Activated CD4-positive, alpha-beta T cell treated with anti-CD3 and anti-CD28 coated beads for 36 hours (primary cell): ENCODE measurements around the gene FCHSD1. TPM values are rescaled to one million over a fixed set of nuclear protein-coding genes. Genes with fewer than 3 reads are reported as not detected.
A peak's percentile ranks its signal among the peaks of the same experiment; 100 is the strongest.

Source experiments
- ATAC-seq: fragments of 200-7000 bp; cut with Tn5 transposase; one replicate; pipeline ENCODE4 v1.10.0; 2021; ENCODE audit warnings: mild to moderate bottlenecking, moderate library complexity
- CTCF ChIA-PET: fragments of 350-600 bp; sonication (Branson Sonifier 250); formaldehyde crosslinking; loops from one replicate; lab custom pipeline; 2021; ENCODE audit warnings: antibody characterized with exemption; lab: Charles Lee
- POLR2A ChIA-PET: fragments of 350-600 bp; sonication (Branson Sonifier 250); formaldehyde crosslinking; loops from one replicate; lab custom pipeline; 2021; ENCODE audit warnings: antibody characterized with exemption, inconsistent platforms; lab: Charles Lee
- DNase-seq: peaks from one replicate; pipeline ENCODE4 v3.0.0-alpha.2; 2020
- H3K27ac Mint-ChIP-seq: one replicate; pipeline ENCODE4 v1.8.0; 2021; ENCODE audit warnings: mixed read lengths
- H3K27me3 Mint-ChIP-seq: one replicate; pipeline ENCODE4 v1.8.0; 2021; ENCODE audit warnings: mixed read lengths
- H3K36me3 Mint-ChIP-seq: one replicate; pipeline ENCODE4 v1.8.0; 2021; ENCODE audit warnings: low read depth, mixed read lengths
- H3K4me1 Mint-ChIP-seq: one replicate; pipeline ENCODE4 v1.8.0; 2021; ENCODE audit warnings: mixed read lengths
- H3K4me3 Mint-ChIP-seq: one replicate; pipeline ENCODE4 v1.8.0; 2021; ENCODE audit warnings: mild to moderate bottlenecking, moderate library complexity, mixed read lengths
- H3K9me3 Mint-ChIP-seq: one replicate; pipeline ENCODE4 v1.8.0; 2021; ENCODE audit warnings: low read depth, mixed read lengths
- intact Hi-C, 2 experiments: fragments of 100-400 bp; cut with DNase I in 1 of 2; cut with micrococcal nuclease in 1 of 2; formaldehyde crosslinking; loops; one replicate each; pipeline versions ENCODE4 v1.14.2 to v1.15.1; 2022 to 2024; cut with DNase I, micrococcal nuclease
- total RNA-seq, 2 experiments: library from RNA; stranded (reverse); gene quantifications; one replicate each; pipeline ENCODE4 v1.2.3, GENCODE V29; 2021

FCHSD1 gene
- total RNA-seq, 2 experiments from 2014 or later: 28.2 to 32.9 TPM

DNA sequence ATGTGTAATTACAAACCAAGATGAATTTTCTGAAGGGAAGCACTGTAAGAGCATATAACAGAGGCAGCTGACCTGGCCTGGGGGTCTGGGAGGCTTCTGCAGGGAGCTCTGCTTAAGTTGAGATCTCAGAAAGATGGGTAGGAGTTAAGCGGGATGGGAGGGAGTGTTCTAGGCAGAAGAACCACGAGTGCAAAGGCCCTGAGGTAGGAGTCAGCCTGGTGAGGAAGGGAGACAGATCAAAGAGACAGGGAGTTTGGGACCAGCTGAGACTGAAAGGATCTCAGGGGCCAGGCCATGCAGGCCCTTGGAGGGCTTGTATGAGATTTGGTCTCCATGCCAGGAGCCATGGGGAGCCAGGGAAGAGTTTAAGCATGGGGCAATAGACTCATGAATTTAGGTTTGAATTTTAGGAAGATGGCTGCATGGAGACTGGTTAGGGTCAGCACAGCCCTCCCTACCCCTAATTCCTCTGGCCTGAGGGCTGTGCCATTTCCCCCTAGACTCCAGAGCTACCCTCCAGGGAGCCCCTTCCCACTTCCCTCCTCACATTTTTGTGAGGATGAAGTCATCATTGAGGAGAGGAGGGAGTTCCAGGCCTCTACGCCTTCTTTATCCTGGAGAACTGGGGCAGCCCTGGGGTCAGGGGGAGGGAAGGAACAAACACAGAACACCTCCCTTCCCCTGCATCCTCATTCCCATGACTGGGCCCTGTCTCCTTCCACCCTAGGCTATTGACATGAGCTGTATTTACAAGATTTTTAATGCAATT, 35.6 kb upstream of the FCHSD1 start:
- intact Hi-C loops: no loop called here
- Mint-ChIP-seq H3K9me3 (no peaks in the 10 kb centered on the region), H3K4me1 (peaks cover 14% of the 10 kb centered on the region), H3K4me3 (no peak overlapping the region), H3K27ac (no peak overlapping the region), H3K27me3 (peaks cover 2% of the 10 kb centered on the region), H3K36me3 (no peaks in the 10 kb centered on the region)
- DNase-seq: no peak
- CTCF ChIA-PET: interaction anchor here (0.6 to 1.6 kb wide), 4 partner anchors 16 to 553 kb away, joined by 3 to 8 read pairs (median 4); no protein-coding TSS in a partner anchor
- no peak for ATAC-seq
- POLR2A ChIA-PET: no interaction called here

DNA sequence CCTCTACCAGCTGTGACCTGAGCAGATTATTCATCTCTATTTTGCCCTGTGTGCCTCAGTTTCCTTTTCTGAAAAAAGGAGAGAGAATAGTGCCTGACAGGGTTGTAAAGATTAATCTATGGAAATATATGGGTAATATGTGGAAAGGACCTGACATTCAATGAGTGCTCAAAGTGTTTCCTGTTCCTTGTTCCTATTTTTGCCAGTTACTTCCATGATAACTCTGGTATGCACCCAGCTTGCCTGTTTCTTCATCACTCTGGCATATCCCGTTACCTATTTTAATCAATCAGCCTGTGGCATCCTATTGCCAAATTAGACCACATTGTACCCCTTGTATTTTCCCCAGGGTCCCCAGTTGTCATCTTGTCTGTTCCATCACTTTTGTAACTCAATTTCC, 34.4 kb upstream of the FCHSD1 start:
- CTCF ChIA-PET: interaction anchor here (1.4 to 1.6 kb wide), 4 partner anchors 9 to 275 kb away, joined by 4 to 9 read pairs (median 4); no protein-coding TSS in a partner anchor
- POLR2A ChIA-PET: no interaction called here
- Mint-ChIP-seq H3K36me3 (no peaks in the 10 kb centered on the region), H3K4me3 (no peak overlapping the region), H3K27me3 (peaks cover 5% of the 10 kb centered on the region), H3K4me1 (peaks cover 19% of the 10 kb centered on the region), H3K9me3 (no peaks in the 10 kb centered on the region), H3K27ac (no peak overlapping the region)
- ATAC-seq (no peak), DNase-seq (no peak)
- intact Hi-C loops: no loop called here

DNA sequence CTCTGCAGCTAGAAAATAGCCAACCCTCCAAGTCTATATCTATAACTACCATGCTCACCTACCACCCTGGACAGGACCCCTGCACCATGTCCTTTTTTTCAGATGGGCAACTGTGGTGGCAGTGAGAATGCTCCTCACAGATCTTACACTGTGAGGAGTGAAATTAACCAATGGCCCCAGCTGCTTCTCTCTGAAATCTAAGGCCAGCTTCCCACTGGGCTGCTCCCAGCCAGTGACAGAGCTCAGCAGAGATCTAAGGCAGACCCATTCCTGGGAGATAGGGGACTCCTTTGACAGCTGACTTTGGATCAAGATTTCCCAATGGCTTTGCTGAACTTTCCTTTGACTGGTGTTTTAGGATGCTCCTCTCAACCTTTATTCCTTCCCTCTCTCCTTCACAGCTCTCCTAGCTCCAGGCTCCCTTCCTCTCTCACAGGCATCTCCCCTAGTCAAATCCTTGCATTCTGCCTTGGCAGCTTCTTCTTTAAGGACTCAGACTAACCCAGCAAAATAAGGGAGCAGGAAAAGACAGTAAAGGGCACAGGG, 32.5 kb upstream of the FCHSD1 start:
- POLR2A ChIA-PET: interaction anchor here (0.7 kb wide), 1 partner anchor 580 kb away, joined by 4 read pairs; no protein-coding TSS in a partner anchor
- DNase-seq: no peak
- H3K9me3 Mint-ChIP-seq: no peaks in the 10 kb centered on the region
- no peak overlapping the region for H3K4me3 Mint-ChIP-seq
- intact Hi-C loops: no loop called here
- CTCF ChIA-PET: interaction anchor here (0.6 to 4.1 kb wide), 15 partner anchors 10 to 1029 kb away, joined by 3 to 46 read pairs (median 5); partner anchors contain the start of genes PCDH1 and RNF14
- H3K4me1 Mint-ChIP-seq: peaks cover 19% of the 10 kb centered on the region
- H3K27ac Mint-ChIP-seq: no peak overlapping the region
- H3K36me3 Mint-ChIP-seq: no peaks in the 10 kb centered on the region
- peaks cover 3% of the 10 kb centered on the region for H3K27me3 Mint-ChIP-seq
- no peak for ATAC-seq

- peak within 1 kb of the TSS; percentile 60 for H3K4me3 Mint-ChIP-seq
- DNase-seq (peak; percentile 59), ATAC-seq (peak; percentile 63)
- CTCF ChIA-PET: interaction anchor here (0.6 to 4.1 kb wide), 6 partner anchors 12 to 279 kb away, joined by 3 to 46 read pairs (median 8); partner anchors contain the start of gene PCDH1
- H3K27ac Mint-ChIP-seq: peak within 1 kb of the TSS; percentile 62
- H3K9me3 Mint-ChIP-seq: no peaks in the 10 kb centered on the region
- intact Hi-C loops: no loop called here
- POLR2A ChIA-PET: interaction anchor here (0.6 kb wide), 1 partner anchor 168 kb away, joined by 3 read pairs; no protein-coding TSS in a partner anchor
- no peaks in the 10 kb centered on the region for H3K36me3 Mint-ChIP-seq
- peaks cover 3% of the 10 kb centered on the region for H3K27me3 Mint-ChIP-seq
- peaks cover 19% of the 10 kb centered on the region for H3K4me1 Mint-ChIP-seq
Observed at GRCh38 chr5:141681695-141682641, 30.8 kb upstream of the FCHSD1 start, which contains the start of gene ARAP3. TSS of gene ARAP3 (minus strand) at chr5:141682230. CDS start at chr5:141680486, 1,744 bp downstream.

DNA sequence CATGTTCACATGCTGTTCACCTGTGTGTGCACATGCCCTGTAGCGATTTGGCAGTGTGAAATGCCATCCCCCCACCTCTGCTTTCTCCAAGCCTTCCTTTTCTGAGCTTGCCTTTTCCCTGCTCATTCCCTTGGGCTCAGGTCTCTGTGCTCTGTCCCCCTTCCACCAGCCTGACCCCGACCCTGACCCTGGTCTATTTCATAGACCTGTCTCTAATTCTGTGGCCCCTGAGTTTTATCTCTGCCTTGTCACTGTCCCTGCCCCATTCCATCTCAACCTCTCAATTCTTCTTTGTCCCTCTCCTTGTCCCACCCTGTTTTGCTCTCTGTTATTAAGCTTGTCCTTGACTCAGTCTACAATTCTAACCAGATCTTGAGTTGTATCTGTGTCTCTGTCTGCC, 30.1 kb upstream of the FCHSD1 start:
- intact Hi-C loops: no loop called here
- POLR2A ChIA-PET: interaction anchor here (0.6 kb wide), 1 partner anchor 168 kb away, joined by 3 read pairs; no protein-coding TSS in a partner anchor

DNA sequence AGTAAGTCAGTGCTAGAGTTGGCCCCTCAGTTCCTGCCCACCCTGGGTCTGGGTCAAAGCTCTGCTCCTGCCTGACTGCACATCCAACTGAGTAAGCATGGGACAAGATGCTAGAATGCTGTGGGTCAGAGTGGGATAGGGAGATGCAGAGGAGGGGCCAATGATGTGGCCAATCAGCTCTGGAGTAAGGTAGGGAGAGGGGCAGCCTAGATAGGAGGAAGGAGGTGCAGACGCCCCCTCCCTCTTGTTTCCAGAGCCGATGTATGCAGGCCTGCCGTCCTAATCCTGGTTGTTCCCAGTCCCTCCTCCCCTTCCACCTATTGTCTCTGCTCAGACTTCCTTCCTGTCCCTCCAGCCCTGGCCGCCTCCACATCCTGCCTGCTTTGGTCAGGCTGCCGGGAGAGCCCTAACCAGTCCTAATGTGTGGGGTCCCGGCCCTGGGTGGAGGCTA, 29.6 kb upstream of the FCHSD1 start:
- ChIA-PET CTCF (interaction anchor here (0.8 to 4.1 kb wide), 3 partner anchors 11 to 199 kb away, joined by 3 to 46 read pairs (median 12); partner anchors contain the start of gene PCDH1), POLR2A (no interaction called here)
- H3K4me1 Mint-ChIP-seq: peaks cover 19% of the 10 kb centered on the region
- intact Hi-C loops: no loop called here
- H3K4me3 Mint-ChIP-seq: no peak overlapping the region
- no peaks in the 10 kb centered on the region for H3K36me3 Mint-ChIP-seq
- no peaks in the 10 kb centered on the region for H3K9me3 Mint-ChIP-seq
- peaks cover 3% of the 10 kb centered on the region for H3K27me3 Mint-ChIP-seq
- DNase-seq (no peak), ATAC-seq (no peak)
- no peak overlapping the region for H3K27ac Mint-ChIP-seq

More for the DNA sequence above, 30.1 kb upstream of the FCHSD1 start:
- DNase-seq (no peak), ATAC-seq (no peak)
- Mint-ChIP-seq H3K27me3 (peaks cover 3% of the 10 kb centered on the region), H3K4me3 (peak overlapping the region; percentile 34), H3K27ac (peak overlapping the region; percentile 62), H3K9me3 (no peaks in the 10 kb centered on the region), H3K36me3 (no peaks in the 10 kb centered on the region), H3K4me1 (peaks cover 19% of the 10 kb centered on the region)
- CTCF ChIA-PET: interaction anchor here (0.8 to 4.1 kb wide), 3 partner anchors 12 to 198 kb away, joined by 3 to 46 read pairs (median 12); partner anchors contain the start of gene PCDH1

- ChIA-PET CTCF (no interaction called here), POLR2A (no interaction called here)
- H3K27ac Mint-ChIP-seq: no peak overlapping the region
- intact Hi-C loops: no loop called here
- no peaks in the 10 kb centered on the region for H3K36me3 Mint-ChIP-seq
- H3K27me3 Mint-ChIP-seq: peaks cover 3% of the 10 kb centered on the region
- no peak for DNase-seq
- H3K4me3 Mint-ChIP-seq: no peak overlapping the region
- no peak for ATAC-seq
- no peaks in the 10 kb centered on the region for H3K9me3 Mint-ChIP-seq
- peaks cover 19% of the 10 kb centered on the region for H3K4me1 Mint-ChIP-seq
Observed at GRCh38 chr5:141680178-141680577, 29.0 kb upstream of the FCHSD1 start.

DNA sequence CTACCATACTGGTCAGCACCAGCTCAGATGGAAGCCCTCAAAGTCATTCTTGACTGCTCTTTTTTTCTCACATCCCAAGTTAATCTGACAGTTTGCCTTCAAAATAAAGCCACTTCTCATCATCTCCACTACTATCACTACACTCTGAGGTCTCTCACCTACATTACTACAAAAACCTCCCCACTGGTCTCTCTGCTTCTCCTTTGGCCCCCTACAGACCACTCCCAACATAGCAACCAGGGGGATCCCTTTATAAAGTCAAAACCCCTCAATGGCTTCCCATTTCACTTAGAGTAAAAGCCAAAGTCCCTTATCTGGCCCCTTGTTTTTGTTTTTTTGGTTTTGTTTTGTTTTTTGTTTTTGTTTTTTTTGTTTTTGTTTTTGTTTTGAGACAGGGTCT, 26.2 kb upstream of the FCHSD1 start:
- ATAC-seq: no peak
- DNase-seq: peak; percentile 27
- Mint-ChIP-seq H3K27me3 (peaks cover 3% of the 10 kb centered on the region), H3K36me3 (no peaks in the 10 kb centered on the region), H3K27ac (no peak overlapping the region), H3K9me3 (no peaks in the 10 kb centered on the region), H3K4me3 (no peak overlapping the region), H3K4me1 (peaks cover 8% of the 10 kb centered on the region)
- intact Hi-C loops: no loop called here
- POLR2A ChIA-PET: no interaction called here
- CTCF ChIA-PET: interaction anchor here (1.1 to 1.3 kb wide), 3 partner anchors 14 to 85 kb away, joined by 3 to 4 read pairs (median 4); no protein-coding TSS in a partner anchor

DNA sequence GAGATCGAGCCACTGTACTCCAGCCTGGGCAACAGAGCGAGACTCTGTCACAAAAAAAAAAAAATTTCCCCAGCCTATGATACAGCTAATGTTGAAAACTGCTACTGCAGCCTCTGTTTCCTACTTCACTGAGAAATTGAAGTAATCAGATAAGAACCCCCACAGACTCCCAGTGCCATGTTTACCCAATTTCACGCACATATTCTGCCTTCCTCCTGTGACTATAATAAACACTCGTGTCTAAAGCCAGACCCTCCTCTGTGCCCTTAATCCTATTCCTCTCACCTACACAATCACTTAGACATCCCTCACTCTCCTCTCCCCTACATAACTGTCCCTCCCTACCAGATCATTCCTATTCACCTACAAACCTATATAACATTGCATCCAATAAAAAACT, 24.5 kb upstream of the FCHSD1 start:
- Mint-ChIP-seq H3K4me1 (no peaks in the 10 kb centered on the region), H3K27me3 (no peaks in the 10 kb centered on the region), H3K27ac (no peak overlapping the region), H3K4me3 (no peak overlapping the region), H3K9me3 (no peaks in the 10 kb centered on the region), H3K36me3 (no peaks in the 10 kb centered on the region)
- ChIA-PET POLR2A (no interaction called here), CTCF (interaction anchor here (0.6 to 1.0 kb wide), 4 partner anchors 9 to 293 kb away, joined by 3 to 6 read pairs (median 4); partner anchors contain the start of gene RNF14)
- intact Hi-C loops: no loop called here
- DNase-seq: no peak
- ATAC-seq: no peak

DNA sequence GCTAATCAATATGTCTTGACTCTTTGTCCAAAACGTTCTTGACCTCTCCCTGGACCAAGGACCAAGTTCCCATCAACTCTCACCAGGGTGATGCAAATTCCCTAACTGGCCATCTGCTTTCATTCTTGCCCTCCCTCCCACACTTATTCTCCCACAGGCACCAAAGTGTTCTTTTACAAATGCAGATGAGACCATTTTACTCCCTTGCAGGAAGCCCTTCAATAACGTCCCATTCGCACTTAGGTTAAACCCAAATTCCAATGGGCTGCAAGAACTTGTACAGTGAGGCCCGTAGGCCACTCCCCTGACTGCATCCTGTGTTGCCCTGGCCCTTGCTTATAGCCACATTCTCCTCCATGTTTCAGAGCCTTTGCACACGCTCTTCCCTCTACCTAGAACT, 23.5 kb upstream of the FCHSD1 start:
- no peaks in the 10 kb centered on the region for H3K36me3 Mint-ChIP-seq
- H3K4me3 Mint-ChIP-seq: no peak overlapping the region
- CTCF ChIA-PET: no interaction called here
- H3K4me1 Mint-ChIP-seq: no peaks in the 10 kb centered on the region
- intact Hi-C loops: no loop called here
- no peak overlapping the region for H3K27ac Mint-ChIP-seq
- no peak for DNase-seq
- no peaks in the 10 kb centered on the region for H3K27me3 Mint-ChIP-seq
- POLR2A ChIA-PET: no interaction called here
- H3K9me3 Mint-ChIP-seq: no peaks in the 10 kb centered on the region
- ATAC-seq: no peak
